Gastrocnemius medialis (tissue), 4 donors: Measurements from ENCODE around the gene RNU1-1.

Experiments used
- POLR2A ChIP-seq, 2 donors: fragments of 450-650 bp; IDR thresholded peaks; one replicate each; pipeline ENCODE4 v1.6.1; 2017; ENCODE audit warnings: antibody characterized with exemption in 2 of 2, mild to moderate bottlenecking in 2 of 2, moderate library complexity in 2 of 2
- TF ChIP-seq, protein P1 (sequence below), 5 experiments: fragments of 450-650 bp in 3 of 5; fragments of 200-600 bp in 2 of 5; sonication (generic) in 2 of 5; IDR thresholded peaks in 4 of 5; conservative IDR thresholded peaks in 1 of 5; 1 replicate in 4 of 5; 2 replicates in 1 of 5; pipeline ENCODE4 v1.5.1; 2016 to 2019; ENCODE audit warnings: antibody characterized with exemption in 5 of 5, mild to moderate bottlenecking in 3 of 5, moderate library complexity in 3 of 5

DNA sequence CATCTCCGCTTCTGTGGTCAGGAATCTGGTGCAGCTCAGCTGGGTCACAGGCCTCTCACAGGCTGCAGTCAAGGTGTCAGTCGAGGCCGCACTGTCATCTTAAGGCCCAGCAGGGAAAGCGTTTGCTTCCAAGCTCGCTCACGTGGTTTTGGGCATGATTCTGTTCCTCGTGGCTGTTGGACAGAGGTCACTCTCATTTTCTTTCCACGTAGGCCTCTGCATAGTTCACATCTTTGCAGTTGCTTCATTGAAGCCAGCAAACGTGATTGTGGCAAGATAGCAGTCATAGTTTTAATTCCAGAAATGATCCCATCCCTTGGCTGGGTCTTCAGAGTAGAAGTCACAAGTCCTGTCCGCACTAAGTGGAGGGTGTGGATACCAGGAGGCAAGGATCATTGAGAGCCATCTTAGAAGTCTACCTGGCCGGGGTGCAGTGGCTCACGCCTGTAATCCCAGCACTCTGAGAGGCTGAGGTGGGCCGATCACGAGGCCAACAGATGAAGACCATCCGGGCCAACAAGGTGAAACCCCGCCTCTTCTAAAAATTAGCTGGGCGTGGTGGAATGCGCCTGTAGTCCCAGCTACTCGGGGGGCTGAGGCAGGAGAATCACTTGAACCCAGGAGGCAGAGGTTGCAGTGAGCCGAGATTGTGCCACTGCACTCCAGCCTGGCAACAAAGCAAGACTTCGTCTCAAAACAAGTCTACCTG, 49.0 kb downstream of the RNU1-1 start:
- TF ChIP-seq, protein P1, sequence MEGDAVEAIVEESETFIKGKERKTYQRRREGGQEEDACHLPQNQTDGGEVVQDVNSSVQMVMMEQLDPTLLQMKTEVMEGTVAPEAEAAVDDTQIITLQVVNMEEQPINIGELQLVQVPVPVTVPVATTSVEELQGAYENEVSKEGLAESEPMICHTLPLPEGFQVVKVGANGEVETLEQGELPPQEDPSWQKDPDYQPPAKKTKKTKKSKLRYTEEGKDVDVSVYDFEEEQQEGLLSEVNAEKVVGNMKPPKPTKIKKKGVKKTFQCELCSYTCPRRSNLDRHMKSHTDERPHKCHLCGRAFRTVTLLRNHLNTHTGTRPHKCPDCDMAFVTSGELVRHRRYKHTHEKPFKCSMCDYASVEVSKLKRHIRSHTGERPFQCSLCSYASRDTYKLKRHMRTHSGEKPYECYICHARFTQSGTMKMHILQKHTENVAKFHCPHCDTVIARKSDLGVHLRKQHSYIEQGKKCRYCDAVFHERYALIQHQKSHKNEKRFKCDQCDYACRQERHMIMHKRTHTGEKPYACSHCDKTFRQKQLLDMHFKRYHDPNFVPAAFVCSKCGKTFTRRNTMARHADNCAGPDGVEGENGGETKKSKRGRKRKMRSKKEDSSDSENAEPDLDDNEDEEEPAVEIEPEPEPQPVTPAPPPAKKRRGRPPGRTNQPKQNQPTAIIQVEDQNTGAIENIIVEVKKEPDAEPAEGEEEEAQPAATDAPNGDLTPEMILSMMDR (IDR thresholded peaks at IDR 0.05 in 4 of 5, conservative IDR thresholded peaks at IDR 0.05 in 1 of 5), result no peak
- no peak for TF ChIP-seq POLR2A (IDR thresholded peaks at IDR 0.05)
